Sigmoid colon (tissue), 4 donors: ENCODE results near the gene FRAS1.

Experiments used
- CTCF ChIP-seq, 4 experiments: fragments of 450-650 bp in 3 of 4; fragments of 200-600 bp in 1 of 4; IDR thresholded peaks; one replicate each; pipeline ENCODE4 v1.5.1; 2016 to 2019; ENCODE audit warnings: antibody characterized with exemption in 4 of 4, mild to moderate bottlenecking in 3 of 4, moderate library complexity in 2 of 4
- EP300 ChIP-seq, 4 donors: sonication (generic); formaldehyde crosslinking; IDR thresholded peaks; one replicate each; pipeline ENCODE4 v1.6.1; 2017; ENCODE audit warnings: antibody characterized with exemption in 4 of 4

GRCh38 chr4:78510108-78510507 is 453.0 kb downstream of the FRAS1 start:
- TF ChIP-seq EP300 (IDR thresholded peaks at IDR 0.05) (no peak), CTCF (IDR thresholded peaks at IDR 0.05) (no peak)
